ENCODE results near the gene ATP1A3. TPM values are rescaled to one million over a fixed set of nuclear protein-coding genes. Genes with fewer than 3 reads are reported as not detected.

The ATP1A3 gene
- polyA plus RNA-seq, 1 of the 3 experiments (the other 2 are of a cell fraction), result 0.77 TPM

- WGBS (ENCODE audit: low lambda C conversion rate), result 65% methylated on average over 11 of the region's 12 CpGs
- Histone ChIP-seq H4K20me1 (ENCODE audit: insufficient read depth) (no peaks in the 10 kb centered on the region), H3K27me3 (ENCODE audit: insufficient read depth) (no peaks in the 10 kb centered on the region), H2AFZ (ENCODE audit: low read depth) (no peak overlapping the region), H3K4me3 (ENCODE audit: low read depth in 2 of 2, low read length in 1 of 2) (no peak overlapping the region), H3K9me3 (no peaks in the 10 kb centered on the region), H3F3A (replicated peaks; ENCODE audit: insufficient read depth) (no peaks in the 10 kb centered on the region), H3K4me2 (no peak overlapping the region), H3K36me3 (replicated peaks in 1 of 2; ENCODE audit: control insufficient read depth in 1 of 2, insufficient read depth in 2 of 2, low read length in 1 of 2) (no peaks in the 10 kb centered on the region), H3K79me2 (ENCODE audit: insufficient read depth) (no peaks in the 10 kb centered on the region), H3K27ac (ENCODE audit: low read depth in 2 of 2, low read length in 1 of 2) (no peak overlapping the region), H3K4me1 (ENCODE audit: control insufficient read depth in 1 of 2, insufficient read depth in 2 of 2, low read depth in 1 of 2, low read length in 1 of 2) (no peaks in the 10 kb centered on the region), H3K9me2 (no peaks in the 10 kb centered on the region), H3K9ac (no peak overlapping the region)
- DNase-seq, result no peak
- POLR2A ChIA-PET, result no interaction called here
- TF ChIP-seq EZH2phosphoT487 (IDR thresholded peaks at IDR 0.05; ENCODE audit: borderline replicate concordance, low read depth) (no peak), ZBTB33 (IDR thresholded peaks at IDR 0.05; ENCODE audit: borderline replicate concordance, low read depth) (no peak), POLR2AphosphoS5 (IDR thresholded peaks at IDR 0.05; ENCODE audit: low read depth, low read length) (no peak), RAD21 (IDR thresholded peaks at IDR 0.05; ENCODE audit: low read length) (no peak), SIN3A (IDR thresholded peaks at IDR 0.05; ENCODE audit: borderline replicate concordance, low read depth, low read length) (no peak), REST (IDR thresholded peaks at IDR 0.05; ENCODE audit: low read depth, low read length) (no peak), CHD2 (IDR thresholded peaks at IDR 0.05; ENCODE audit: low read length, partially characterized antibody) (no peak), TEAD4 (IDR thresholded peaks at IDR 0.05; ENCODE audit: borderline replicate concordance, insufficient read depth) (no peak), EP300 (IDR thresholded peaks at IDR 0.05; ENCODE audit: borderline replicate concordance in 1 of 2, low read depth in 1 of 2, low read length in 1 of 2) (no peak), TAF1 (IDR thresholded peaks at IDR 0.05; ENCODE audit: borderline replicate concordance, low read depth, low read length) (no peak), FOXM1 (IDR thresholded peaks at IDR 0.05; ENCODE audit: low read depth) (no peak), MAX (IDR thresholded peaks at IDR 0.05; ENCODE audit: low read depth) (no peak), USF2 (IDR thresholded peaks at IDR 0.05; ENCODE audit: borderline replicate concordance, low read depth, low read length) (no peak), GABPA (IDR thresholded peaks at IDR 0.05; ENCODE audit: low read depth) (no peak), NRF1 (IDR thresholded peaks at IDR 0.05; ENCODE audit: low read depth, low read length) (no peak), TCF12 (IDR thresholded peaks at IDR 0.05) (no peak), SMC3 (IDR thresholded peaks at IDR 0.05; ENCODE audit: low read depth, low read length) (no peak)
- TF ChIP-seq, protein P1, sequence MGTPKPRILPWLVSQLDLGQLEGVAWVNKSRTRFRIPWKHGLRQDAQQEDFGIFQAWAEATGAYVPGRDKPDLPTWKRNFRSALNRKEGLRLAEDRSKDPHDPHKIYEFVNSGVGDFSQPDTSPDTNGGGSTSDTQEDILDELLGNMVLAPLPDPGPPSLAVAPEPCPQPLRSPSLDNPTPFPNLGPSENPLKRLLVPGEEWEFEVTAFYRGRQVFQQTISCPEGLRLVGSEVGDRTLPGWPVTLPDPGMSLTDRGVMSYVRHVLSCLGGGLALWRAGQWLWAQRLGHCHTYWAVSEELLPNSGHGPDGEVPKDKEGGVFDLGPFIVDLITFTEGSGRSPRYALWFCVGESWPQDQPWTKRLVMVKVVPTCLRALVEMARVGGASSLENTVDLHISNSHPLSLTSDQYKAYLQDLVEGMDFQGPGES (IDR thresholded peaks at IDR 0.05; ENCODE audit: low read depth, low read length), result no peak
- CTCF ChIA-PET, result interaction anchor here (1.6 to 3.0 kb wide), 3 partner anchors 10 to 17 kb away, joined by 4 to 25 read pairs (median 4); no protein-coding TSS in a partner anchor
Measured at GRCh38 chr19:42024622-42025111, 30.6 kb upstream of the ATP1A3 start.

Measured in SK-N-SH (cell line).